GM21528 (cell line): ENCODE results near the gene IGSF9B.

Source experiments
- ATAC-seq: cut with Tn5 transposase; IDR thresholded peaks from one replicate; pipeline ENCODE4 v1.9.1; 2021; ENCODE audit warnings: mild to moderate bottlenecking, moderate library complexity; ENCODE audit not compliant: unreplicated experiment, low FRiP score

IGSF9B gene

GRCh38 chr11:133886029-133886428, 70.7 kb downstream of the IGSF9B start:
- ATAC-seq, result no peak

- ATAC-seq, result no peak
These were observed 84.6 kb downstream of the IGSF9B start for GRCh38 chr11:133872160-133872559.

DNA sequence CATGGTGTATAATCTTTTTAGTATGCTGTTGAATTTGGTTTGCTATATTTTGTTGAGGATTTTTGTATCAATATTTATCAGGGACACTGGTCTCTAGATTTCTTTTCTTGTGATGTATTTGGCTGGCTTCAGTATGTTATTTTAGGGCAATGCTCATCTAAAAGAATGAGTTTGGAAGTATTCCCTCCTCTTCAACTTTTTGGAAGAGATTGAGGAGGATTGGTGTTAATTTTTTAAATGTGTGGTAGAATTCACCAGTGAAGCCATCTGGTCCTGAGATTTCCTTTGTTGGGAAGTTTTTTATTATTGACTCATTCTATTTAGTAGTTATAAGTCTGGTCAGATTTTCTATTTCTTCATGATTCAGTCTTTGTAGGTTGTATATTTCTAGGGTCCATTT, 89.3 kb downstream of the IGSF9B start:
- no peak for ATAC-seq

DNA sequence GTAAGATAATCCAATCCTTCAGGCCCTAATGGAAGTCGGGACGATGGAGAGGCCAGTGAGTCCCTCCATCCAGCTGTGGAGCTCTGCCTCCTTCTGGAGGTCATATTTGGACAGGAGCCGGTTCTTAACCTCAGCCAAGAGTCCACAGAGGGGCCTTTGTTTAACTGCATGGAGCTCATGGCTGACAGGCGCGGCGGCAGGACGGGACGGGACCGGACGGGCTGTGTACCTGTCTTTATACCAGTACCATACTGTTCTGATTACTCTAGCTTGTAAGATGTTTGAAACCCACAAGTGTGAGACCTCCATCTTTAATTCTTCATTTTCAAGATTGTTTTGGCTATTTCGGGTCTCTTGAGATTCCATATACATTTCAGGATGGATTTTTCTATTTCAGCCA, 91.3 kb downstream of the IGSF9B start:
- ATAC-seq, result no peak

DNA sequence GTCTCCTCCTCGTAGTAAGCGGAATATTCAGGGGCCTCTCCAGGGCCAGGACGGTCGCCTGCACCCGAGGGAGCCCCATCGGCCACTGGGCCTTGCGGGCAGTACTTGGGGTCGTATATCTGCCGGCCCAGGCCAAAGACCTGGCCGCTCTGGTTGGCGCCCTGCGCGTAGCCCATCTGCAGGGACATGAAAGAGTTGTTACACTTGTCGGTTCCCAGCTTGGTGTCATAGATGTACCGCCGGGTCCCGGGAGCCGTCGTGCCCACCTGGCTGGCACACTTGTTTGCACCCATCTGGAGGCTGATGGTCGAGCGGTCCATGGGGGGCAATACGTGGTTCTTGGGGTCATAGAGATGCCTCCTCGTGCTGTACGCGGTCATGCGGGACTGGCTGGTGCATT, 92.0 kb downstream of the IGSF9B start:
- ATAC-seq, result no peak

DNA sequence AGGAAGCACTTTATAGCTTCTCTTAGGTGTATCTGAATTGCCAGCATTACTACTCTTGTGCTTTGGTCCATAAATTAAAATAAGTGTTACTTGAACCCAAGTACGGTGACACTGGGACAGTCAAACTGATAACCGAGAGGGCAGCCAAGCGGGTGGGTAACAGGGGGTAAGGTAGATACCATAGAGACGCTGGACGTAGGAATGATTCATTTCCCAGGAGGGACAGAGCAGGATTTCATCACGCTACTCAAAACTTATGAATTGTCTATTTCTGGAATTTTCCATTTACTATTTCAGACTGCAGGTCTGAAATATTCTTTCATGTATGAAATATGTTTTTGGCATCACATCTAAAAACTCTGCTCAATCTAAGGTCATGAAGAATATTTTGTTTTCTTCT, 96.6 kb downstream of the IGSF9B start:
- ATAC-seq, result no peak
